Fibroblast of skin of left quadriceps (primary cell): ENCODE results near the gene STMN3.
"Not testable (repeated sequence)": the region's sequence is repeated elsewhere in the genome, so short reads cannot be mapped to it uniquely, and the experiment has no call there.

Experiments used
- DNase-seq, 2 experiments: peaks; one replicate each; pipeline ENCODE4 v3.0.0-alpha.2; 2013; ENCODE audit warnings: low read depth in 2 of 2

STMN3 gene

GRCh38 chr20:63657260-63657936 is 4.2 kb upstream of the STMN3 start:
- DNase-seq: no peak

DNA sequence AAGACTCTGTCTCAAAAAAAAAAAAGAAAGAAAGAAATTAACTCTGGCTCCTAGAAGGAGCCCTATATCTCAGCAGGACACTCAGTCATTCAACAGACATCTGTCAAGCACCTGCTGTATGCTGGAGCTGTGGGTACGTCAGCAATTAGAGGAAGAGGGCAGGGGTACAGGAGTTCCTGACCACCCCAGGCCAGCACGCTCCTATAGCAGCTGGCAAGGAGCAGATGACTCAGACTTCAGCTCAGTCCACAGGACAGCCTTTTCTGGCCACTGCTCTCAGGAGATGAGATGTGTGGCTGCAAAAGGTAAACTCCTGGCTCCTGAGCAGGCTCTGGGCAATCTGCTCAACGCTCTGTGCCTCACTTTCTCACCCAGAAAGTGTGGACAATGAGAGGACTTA is 3.2 kb upstream of the STMN3 start:
- no peak for DNase-seq

DNA sequence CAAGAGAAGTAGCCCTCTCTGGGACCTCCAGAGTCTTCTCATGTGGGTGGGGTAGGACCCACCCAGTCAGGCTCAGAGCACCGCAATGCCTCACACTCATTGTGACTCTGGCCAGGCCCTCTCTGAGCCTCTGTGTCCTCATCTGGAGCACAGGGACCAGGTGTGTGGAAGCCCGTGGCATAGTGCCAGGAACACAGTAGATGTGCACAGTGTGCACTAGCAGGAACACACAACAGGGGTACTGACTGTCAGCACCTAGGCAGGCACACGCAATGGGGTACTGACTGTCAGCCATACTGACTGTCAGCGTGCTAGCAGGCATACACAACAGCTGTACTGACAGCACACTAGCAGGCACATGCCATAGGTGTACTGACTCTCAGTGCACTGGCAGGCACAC is 2.0 kb upstream of the STMN3 start:
- DNase-seq: no peak

- DNase-seq: no peak
Observed at GRCh38 chr20:63653974-63654668, 897 bp upstream of the STMN3 start.

- DNase-seq: no peak
Observed at GRCh38 chr20:63652192-63652980, 838 bp downstream of the STMN3 start.

DNA sequence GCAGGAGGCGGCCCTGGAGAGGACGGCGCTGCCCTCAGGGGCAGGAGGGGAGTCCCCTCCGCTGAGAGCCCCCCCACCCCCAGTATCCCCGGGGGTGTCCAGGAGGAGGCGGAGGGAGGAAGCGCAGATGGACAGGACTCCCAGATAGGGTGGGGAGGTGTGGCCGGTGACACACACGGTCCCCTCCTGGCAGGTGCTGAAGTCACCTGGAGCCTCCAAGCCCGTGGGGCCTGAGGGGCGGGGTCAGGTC is 1.4 kb downstream of the STMN3 start:
- DNase-seq: no peak

- not testable (repeated sequence) for DNase-seq
Observed at GRCh38 chr20:63650486-63650885, 2.7 kb downstream of the STMN3 start.

DNA sequence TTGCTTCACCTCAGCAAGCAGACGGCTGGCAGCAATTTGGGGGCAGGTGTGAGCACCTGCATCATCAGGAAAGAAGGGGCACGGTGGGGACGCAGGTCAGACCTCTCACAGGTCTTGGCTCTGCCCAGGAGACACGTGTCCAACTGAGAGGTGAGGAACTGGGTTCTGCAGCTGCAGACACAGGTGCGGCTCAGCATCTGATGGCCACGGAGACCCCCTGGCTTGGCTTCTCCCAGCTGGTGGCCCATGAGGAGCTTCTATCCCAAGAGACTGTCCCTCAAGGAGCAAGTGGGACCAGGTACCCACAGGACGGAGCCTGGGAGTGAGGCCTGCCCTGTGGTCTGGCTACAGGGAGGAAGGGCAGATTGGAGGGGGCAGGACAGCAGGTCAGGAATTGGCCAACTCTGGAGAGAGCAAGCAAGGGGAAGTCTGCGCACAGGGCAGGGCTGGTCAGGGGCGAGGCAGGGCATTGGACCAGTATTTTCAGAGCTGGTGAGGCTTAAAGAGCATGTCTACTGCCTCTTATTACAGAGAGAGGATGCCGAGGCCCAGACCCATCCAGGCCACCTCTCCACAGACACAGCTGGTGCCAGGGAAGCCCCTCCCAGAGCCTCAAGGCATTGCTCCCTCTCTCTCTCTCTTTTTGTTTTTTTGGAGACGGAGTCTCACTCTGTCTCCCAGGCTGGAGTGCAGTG is 4.2 kb downstream of the STMN3 start:
- DNase-seq: no peak

GRCh38 chr20:63648190-63648589 is 5.0 kb downstream of the STMN3 start:
- no peak for DNase-seq

- no peak for DNase-seq
Observed at GRCh38 chr20:63645218-63645617, 8.0 kb downstream of the STMN3 start.

DNA sequence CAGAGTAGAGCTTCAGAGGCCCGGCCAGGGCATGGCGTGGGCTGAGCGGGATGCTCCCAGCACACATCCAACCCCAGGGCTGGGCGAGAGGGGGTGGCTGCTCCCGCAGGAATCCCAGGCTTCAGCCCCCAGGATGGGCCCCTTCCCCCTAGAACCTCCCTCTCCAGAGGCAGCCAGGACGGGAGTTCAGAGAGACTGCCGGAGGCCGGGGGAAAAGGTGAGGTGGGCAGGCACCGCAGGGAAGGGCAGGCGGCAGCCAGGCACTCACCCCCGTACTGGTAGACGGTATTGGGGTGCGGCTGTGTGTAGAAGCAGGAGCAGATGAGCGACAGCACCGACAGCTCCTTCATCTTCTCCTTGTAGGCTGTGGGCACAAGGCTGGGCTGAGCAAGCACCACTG is 9.3 kb downstream of the STMN3 start:
- DNase-seq: no peak

GRCh38 chr20:63643499-63643898 is 9.7 kb downstream of the STMN3 start:
- DNase-seq: no peak

DNA sequence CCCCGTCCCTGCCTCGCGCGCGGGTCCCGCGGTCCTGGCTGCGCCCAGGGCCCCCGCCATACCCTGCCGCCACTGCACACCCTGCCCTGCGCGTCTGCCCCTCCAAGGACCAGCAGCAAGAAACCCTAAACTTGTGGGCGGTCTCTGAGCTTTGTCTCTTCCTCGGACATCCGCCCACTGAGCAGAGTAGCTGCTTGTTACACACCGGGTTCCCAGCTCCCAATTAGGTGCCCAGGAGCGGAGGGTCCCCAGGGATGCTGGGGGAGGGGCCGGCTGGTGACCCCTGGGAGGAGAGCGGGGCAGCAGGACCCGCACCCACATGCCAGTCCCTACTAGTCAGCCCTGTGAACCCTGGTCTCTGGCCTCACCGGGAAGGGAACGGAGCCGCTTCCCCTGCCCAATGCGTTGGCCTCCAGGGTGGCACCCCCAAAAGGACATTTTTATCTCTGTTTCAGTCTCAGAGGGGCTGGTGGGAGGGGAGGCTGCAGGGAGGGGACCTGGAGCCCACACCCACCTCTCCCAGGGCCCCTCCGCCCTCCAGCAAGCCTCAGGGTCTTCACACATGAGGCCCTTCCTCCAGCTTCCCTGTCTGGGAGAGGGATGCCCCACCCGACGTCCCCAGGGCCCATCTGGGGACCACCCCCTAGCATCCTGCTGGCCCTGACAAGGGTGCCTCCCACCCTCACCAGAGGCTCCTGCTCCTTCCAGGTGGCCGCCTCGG is 10.5 kb downstream of the STMN3 start:
- no peak for DNase-seq

- peak in 1 of 2 experiments; percentile 43 for DNase-seq
Observed at GRCh38 chr20:63641792-63642523, 11.3 kb downstream of the STMN3 start.

DNA sequence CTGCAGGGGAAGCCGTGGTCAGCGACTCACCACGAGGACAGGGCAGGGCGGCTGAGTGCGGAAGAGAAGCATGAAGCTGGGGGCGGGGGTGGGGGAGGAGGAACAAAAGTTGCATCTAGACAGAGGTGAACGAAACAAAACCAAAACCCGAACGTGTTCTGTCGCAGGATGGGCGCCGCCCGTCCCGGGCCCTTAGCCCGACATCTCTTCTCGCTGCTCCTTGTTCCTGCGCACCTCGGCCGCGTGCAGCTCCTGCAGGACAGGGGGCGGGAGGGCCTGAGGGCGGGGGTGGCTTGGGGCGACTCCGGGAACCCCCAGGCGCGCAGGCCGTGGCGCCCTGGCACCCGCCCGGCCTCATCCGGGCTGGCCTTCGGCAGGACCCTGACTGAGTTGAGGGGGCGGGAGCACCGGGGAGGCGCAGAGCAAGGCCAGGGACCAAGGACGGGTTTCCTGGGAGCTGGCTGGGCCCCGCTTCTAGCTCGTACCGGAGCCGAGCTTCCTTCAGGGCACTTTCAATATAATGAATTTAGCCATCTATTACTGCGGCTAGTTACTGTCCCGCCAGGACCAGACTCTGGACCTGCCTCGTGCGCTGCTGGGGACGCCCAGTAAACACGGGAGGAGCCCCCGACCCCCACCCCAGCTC is 12.0 kb downstream of the STMN3 start:
- no peak for DNase-seq

DNA sequence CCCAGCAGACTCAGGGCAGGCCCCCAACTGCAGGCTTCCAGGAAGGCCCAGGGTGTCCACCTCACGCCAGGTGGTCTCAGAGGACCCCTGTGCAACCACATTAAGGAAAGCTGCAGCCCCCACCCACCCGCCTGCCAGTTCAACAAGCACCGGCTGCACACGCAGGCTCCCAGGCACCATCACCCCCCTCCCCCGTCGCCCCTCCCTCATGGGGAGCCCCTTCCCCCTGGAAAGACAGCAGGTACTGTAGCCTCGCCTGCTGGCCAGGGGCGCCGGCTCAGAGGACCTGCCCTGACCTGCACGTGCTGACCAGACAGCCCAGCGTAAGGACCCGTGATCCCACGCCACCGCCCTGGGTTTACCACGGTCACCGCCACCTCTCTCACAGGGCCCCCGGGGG is 12.5 kb downstream of the STMN3 start:
- DNase-seq: not testable (repeated sequence)

DNA sequence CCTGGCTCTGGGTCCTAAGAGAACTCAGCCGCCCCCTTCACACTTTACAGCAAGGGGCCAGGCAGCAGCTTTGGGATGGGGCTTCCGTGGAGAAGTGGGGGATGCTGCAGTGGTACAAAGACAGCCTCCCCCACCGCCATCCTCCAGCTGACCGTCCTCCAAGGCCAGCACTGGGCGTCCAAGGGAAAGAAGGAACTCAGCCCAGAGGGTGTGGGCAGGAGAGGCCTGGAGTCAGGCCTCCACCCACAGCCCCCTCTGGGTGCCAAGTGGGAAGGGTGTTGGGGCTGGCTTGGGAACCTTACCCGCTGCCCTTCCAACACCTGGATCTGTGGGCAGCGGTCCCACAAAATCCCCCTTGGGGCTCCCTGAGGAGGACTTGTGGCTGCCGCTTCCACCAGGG is 13.1 kb downstream of the STMN3 start:
- no peak for DNase-seq

DNA sequence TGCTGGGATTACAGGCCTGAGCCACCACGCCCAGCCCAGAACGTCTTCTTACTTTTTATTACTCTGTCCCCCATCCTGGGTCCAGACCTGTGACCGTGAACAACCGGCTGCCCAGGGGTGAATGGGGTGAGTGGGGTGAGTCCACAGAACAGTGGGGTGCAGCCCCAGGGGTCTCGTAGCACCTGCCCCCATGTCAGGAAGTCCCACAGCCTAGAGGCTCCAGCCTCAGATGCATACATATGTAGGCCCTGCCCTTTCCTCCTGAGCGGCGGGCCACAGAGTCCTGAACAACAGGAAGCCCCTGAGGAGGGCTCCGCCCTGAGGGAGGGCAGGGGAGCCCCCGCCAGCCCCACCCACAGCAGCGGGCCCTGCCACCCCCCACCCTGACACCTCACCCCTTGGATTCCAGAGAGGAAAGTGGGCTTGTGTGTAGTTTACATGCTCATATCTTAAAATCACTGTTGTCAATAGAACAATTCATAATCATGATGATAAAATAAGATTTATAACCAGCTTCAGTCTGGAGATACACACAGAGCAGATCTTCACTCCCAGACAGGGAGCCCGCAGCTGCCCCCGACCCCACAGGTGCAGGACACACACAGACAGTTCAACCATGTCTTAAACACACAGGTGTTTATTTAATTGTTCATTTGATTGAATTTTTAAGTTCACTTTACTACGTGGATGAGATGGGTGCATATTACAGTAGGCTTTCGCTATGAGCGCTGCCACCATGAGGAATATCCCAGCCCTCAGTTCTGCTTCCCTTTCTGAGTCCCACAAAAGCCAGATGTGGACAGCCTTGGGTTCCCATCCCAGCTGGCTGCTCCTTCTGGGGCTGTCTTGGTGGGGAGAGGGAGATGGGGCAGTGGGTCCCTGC is 13.9 kb downstream of the STMN3 start:
- DNase-seq: no peak

GRCh38 chr20:63636752-63637628 is 16.2 kb downstream of the STMN3 start:
- no peak for DNase-seq
